ENCODE data around the gene UNC93A.
"Not testable (repeated sequence)": the region's sequence is repeated elsewhere in the genome, so short reads cannot be mapped to it uniquely, and the experiment has no call there.

UNC93A gene

DNA sequence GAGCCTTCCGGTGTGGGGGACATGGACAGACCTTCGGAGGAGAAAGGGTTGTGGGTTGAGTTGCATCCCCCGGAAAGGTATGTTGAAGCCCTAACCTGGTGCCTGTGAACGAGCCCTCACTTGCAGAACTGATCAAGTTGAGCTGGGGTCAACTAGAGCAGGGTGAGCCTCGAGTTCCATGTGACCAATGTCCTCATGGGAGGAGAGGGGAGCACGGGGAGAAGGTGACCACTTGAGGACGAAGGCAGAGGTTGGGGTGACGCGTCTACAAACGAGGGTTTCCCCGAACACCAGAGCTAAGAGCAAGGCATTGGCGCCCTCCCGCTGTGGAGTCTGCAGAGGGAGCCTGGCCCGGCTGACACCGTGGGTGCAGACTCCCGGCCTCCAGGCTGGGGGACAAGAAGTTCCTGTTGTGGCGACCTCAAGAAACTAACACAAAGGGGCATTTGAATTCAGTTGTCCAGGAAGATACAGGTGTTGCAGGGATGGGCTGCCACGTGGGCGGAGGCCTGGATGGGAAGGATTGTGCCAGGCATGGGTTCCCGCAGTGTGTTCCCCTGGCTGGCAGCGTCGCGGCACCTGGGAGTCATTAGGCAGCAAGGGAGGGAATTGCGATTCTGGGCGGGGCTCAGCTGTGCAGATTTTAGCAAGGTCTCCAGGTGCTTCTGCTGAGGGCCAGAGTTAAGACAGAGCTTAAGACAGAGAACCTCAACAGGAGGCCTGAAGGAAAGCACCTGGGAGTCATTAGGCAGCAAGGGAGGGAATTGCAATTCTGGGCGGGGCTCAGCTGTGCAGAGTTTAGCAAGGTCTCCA is 20.4 kb upstream of the UNC93A start:
- ATAC-seq (no peak), DNase-seq (no peak)

DNA sequence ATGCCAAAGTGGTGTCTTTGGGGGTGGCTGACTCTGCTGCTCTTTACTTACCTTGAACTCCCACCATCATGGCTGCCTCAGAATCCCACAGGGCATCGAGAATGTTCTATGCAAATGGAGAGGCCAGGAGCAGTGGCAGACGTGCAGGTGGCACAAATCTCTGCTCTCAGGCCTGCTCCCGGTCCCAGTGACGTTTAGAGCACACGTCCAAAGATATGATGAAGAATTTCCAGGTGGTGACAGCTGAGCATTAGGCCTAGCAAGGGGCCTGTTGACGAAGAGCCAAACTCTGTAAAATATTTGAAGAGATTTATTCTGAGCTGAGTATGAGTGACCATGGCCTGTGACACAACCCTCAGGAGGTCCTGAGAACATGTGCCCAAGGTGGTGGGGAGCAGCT is 19.0 kb upstream of the UNC93A start:
- ATAC-seq = no peak
- no peak for DNase-seq

- ATAC-seq = no peak
- DNase-seq = no peak
These were observed 18.3 kb upstream of the UNC93A start for GRCh38 chr6:167272696-167273379.

- DNase-seq (no peak), ATAC-seq (no peak)
These were observed 16.8 kb upstream of the UNC93A start for GRCh38 chr6:167274270-167274669.

DNA sequence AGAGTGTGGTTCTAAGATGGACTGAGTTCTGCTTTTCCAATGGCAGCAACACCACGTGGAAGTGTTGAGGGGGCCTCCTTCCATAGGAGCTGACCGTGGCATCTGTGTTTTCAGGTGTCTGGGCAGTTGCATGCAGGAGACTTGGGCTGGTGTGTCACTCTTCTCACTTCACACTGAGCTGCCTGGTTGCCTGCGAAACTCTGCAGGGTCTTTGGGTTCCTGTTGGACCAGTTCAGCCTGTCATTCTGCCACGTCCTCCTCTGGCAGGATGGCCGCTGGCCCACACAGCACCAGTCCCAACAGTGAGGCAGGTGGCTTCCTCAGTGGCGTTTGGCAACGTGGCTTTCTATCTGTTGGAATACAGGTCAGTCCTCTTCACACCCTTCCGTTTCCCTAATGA is 16.1 kb upstream of the UNC93A start:
- DNase-seq (no peak), ATAC-seq (no peak)

DNA sequence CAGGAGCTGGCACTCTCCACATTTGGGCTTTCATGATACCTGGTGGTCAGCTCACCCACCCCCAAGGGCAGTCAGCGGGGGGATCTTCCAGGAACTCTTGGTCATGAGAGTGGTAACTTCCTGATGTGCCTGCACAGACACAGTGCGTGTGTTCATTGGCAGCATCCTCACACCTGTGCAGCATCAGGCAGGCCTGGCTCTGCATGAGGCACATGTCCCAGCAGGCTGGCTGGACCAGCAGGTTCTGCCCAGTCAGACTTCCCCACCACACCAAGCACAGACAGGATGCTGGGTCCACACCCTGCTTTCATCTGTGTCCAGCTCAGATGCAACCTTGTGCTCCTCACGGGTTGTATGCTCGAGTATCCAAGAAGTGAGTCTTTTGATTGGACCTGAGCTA is 15.7 kb upstream of the UNC93A start:
- DNase-seq = no peak
- ATAC-seq = no peak

- DNase-seq = no peak
- ATAC-seq = no peak
These were observed 14.2 kb upstream of the UNC93A start for GRCh38 chr6:167276772-167277533.

DNA sequence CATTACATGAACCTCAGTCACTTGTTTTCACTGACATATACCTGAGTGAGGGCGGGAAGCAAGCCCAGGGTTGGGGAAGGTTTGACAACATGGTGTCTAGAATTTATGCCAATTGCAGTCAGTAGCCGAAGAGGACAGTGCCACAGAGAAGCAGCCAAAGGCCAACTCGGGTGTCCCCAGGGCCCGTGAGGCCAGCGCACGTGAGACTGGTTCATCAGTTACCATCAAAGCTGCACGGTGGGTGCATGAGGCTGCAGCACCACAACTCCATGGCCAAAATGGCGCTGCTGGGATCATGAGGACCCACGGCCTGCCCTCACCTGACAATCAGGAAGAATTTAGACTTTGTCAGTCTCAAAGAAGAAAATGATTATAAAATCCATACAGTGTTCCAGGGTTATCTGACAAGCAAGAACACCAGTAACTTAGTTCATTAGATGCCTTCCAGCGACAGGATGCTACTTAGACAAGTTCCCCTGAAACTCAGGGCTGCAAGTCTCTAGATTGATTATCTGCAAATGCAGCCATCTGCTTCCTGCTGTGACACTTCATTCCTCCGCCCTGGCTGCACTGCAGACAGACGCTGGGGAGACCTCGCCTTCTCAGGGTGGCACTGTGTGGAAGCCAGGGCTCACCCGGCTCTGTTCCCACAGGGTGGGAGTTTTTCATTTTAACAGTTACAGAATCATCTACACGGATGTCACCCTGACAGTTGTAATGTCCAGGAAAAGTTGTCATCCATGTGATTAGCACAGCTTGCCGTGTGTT is 12.8 kb upstream of the UNC93A start:
- ATAC-seq, DNase-seq: not testable (repeated sequence)

- no peak for ATAC-seq
- no peak for DNase-seq
These were observed 11.2 kb upstream of the UNC93A start for GRCh38 chr6:167279766-167280446.

- ATAC-seq = not testable (repeated sequence)
These were observed 10.6 kb upstream of the UNC93A start for GRCh38 chr6:167280466-167280865.

DNA sequence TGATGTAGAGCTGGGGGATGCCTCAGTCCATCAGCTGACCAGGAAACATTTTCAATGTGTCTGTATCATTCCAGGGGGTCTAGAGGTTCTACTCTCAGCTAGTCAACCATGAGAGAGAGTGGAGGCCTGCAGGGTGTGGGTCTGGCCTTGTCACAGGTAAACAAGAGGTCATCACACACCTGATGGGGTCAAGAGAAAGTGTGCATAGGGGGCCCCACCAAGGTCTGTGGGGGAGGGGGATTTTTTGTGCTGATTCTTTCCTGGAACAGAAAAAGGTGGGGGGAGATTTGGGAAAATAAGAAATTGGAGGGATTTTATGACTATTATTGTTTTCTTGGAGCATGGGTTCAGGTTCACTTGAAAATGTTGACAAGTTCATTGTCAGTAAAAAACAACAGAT is 8.9 kb upstream of the UNC93A start:
- no peak for DNase-seq
- no peak for ATAC-seq

More at GRCh38 chr6:167280466-167280865, 10.6 kb upstream of the UNC93A start:
- not testable (repeated sequence) for DNase-seq

GRCh38 chr6:167284565-167284964 is 6.5 kb upstream of the UNC93A start:
- ATAC-seq = not testable (repeated sequence)

DNA sequence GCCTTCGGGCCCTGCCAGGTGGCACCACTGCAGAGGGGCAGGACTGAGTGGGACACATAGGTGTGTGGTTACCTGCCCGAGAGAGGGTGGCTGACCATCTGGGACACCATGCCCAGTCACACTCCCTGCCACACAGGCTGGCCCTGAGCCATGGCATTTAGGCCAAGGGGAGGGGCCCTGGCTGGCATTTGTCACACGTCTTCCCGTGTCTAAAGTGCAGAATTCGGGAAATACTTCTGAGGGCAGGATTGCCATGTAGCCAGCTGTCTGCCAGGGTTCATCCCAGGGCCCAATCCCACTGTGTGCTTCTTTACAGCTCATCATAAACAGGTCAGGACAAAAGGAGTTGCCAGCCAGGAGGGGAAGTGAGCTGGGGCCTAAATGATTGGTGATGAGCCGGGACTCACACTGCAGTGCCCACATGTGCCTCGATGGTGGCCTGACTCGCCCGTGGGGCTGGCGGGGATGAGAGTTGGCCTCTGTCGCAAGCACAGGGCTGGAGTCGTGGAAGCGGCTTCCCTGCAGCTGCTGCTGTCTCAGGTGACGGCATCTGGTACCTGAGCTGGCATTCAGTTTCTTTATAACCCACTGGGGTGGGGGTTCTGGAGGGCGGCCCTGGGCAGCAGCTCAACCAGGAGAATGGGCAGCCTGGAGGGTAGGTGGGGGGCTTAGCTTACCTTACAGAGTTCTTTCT is 5.9 kb upstream of the UNC93A start:
- ATAC-seq = no peak
- DNase-seq = no peak

More at GRCh38 chr6:167284565-167284964, 6.5 kb upstream of the UNC93A start:
- DNase-seq = not testable (repeated sequence)

DNA sequence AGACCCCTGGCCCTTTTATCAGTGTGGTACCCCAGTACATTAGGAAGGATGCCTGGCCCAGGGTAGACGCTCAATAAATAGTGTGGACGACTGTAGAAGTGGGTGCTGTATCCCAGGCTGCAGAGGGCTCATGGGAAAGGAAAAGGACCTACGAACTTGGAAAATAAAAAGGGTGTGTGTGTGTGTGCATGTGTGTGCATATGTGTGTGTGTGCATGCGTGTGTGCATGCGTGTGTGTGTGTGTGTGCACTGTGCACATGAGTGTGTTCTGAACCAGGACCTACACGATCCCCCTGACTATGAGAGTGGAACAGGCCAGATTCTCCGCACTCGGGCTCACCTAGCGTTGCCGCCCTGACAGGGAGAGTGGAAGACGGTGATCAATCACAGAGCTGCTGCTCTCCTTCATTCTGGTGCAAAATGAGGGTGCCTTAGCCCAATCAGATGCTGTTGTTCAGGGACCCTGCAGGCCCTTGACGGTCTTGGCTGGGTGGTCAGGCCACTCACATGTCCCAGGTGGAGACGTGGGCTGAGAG is 3.5 kb upstream of the UNC93A start:
- ATAC-seq (no peak), DNase-seq (no peak)

DNA sequence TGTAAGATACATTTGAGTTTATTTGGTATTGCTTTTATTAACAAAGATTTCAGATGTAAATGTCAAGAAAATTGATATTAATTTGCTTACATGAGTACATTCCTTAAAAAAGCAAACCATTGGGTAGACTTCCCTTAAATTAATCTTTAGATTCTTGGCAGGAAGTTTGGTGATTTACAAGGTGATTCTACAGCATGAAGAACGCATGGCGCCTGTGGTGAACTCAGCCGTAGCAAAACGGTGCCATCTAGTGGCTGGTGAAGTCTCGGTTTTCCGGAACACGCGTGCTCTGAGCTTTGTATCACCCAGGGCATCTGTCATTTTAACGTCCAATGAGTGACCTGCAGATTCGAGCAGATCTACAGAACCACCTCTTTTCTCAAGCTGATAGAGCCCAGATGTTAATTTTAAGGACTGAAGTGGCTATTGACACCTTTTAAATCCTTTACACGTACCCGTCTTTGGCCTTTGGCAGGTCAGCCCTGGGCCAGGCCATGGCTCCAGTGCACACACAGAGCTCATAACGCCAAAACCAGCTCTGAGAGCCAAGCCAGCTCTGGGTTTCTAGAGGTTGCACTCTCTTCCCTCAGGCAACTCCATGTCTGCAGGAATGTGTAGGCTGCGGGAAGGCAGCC is 2.4 kb upstream of the UNC93A start:
- ATAC-seq = peak; percentile 76
- DNase-seq = peak; percentile 18

- ATAC-seq, DNase-seq: not testable (repeated sequence)
These were observed 1.8 kb upstream of the UNC93A start for GRCh38 chr6:167289291-167289690.

DNA sequence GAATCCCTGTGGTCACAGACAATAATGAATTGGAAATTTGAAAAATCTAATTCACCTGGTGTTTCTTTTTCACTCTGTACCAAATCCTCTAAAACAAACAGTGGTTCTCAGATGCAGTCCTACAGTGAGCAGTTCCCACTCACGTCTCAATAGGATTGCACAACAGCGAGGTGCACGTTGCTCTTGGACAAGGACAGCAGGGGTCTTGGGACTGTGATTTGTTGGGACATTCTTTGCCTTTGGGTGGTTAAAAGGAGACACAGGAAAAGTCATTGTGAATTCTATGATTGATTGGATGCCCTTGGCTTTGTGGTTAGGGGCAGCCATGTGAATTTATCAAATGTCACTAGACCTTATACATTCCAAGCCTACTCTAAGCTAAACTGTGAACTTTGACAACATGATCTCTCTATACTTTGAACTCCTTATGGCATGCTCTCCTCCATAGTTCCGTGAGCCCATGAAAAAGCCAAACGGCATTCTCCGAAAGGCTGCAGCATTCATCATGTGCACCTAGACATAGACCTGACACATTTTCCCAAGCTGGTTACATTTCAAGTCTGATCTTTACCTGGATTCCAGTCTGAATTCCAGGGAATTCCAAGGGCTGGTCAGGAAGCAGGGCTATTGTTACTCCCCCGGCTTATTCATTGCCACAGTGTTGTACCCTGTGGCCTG is 647 bp downstream of the UNC93A start:
- no peak for DNase-seq
- no peak for ATAC-seq

DNA sequence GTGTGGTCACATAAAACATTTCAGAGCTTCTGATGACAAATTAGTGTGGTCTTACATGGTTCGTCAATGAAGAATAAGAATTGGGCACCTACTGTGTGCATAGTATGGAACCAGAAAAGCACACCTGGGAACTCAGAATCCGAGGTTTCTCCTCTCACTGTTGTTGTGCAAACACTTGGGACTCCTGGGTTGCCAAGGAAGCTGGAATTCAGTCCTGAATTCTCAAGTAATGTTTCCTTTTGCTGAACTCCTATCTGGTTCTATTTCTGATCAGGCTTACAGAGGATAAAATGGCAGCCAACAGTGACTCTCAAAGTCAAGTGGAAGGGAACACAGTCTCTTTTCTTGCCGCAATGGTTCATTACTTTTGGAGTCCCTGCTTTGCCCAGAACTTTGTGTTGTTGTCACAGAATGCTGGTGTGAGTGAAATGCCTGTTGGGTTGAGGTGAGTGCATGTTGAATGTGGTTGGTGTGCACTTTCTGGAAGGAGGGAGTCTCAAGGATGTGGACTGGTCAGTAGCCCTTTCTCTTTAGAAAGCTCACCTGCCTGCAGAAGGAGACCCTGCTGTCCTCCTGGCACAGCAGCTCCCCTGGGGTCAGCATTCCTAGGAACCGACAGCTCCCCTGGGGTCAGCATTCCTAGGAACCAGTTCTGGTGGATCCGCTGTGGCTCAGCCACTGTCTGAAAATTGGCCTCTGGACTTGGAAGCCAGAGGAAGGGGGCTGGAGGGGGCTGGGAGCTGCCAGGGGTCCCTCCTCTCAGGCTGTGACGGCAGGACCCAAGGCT is 1.4 kb downstream of the UNC93A start:
- ATAC-seq (no peak), DNase-seq (no peak)

All from stimulated activated naive CD8-positive, alpha-beta T cell treated with anti-CD3 and anti-CD28 coated beads, Interleukin-15, Interleukin-2, amounts not matched to agents 100 U/mL and 50 U/mL, for 24 hours (primary cell).